NB4 (cell line): ENCODE measurements around the gene CASP10.
A peak's percentile ranks its signal among the peaks of the same experiment; 100 is the strongest.
"Not testable (repeated sequence)": the region's sequence is repeated elsewhere in the genome, so short reads cannot be mapped to it uniquely, and the experiment has no call there.

Experiments used
- DNase-seq: peaks from one replicate; pipeline ENCODE4 v3.0.0; 2010; ENCODE audit warnings: low read depth
- H3K4me3 ChIP-seq: one replicate; pipeline ENCODE4 v1.5.1; 2011; ENCODE audit warnings: mild to moderate bottlenecking, low read depth, low read length, moderate library complexity
- CTCF ChIP-seq: IDR thresholded peaks from one replicate; pipeline ENCODE4 v1.5.1; 2012; ENCODE audit warnings: low read depth, low read length
- MAX ChIP-seq: IDR thresholded peaks from 2 replicates; pipeline ENCODE4 v1.6.1; 2011; ENCODE audit warnings: low read depth, low read length
- MYC ChIP-seq: IDR thresholded peaks from 2 replicates; pipeline ENCODE4 v1.6.1; 2011; ENCODE audit warnings: low read depth, low read length
- POLR2A ChIP-seq: IDR thresholded peaks from 2 replicates; pipeline ENCODE4 v1.6.1; 2011; ENCODE audit warnings: mild to moderate bottlenecking; ENCODE audit not compliant: insufficient read length; ENCODE audit errors: extremely low read depth

Gene CASP10

GRCh38 chr2:201237486-201238123 lies 54.7 kb downstream of the CASP10 start:
- TF ChIP-seq POLR2A: no peak
- 0 out of 2 replicates have a peak, but pooled peaks have one; percentile 5 for TF ChIP-seq MAX
- peak; percentile 64 for DNase-seq
- no peak overlapping the region for H3K4me3 ChIP-seq

GRCh38 chr2:201239167-201239935 lies 56.4 kb downstream of the CASP10 start:
- not testable (repeated sequence) for H3K4me3 ChIP-seq, DNase-seq

- DNase-seq: no peak
- TF ChIP-seq MAX (no peak), POLR2A (no peak), CTCF (no peak), MYC (no peak)
- H3K4me3 ChIP-seq: no peak overlapping the region
These were observed 59.8 kb downstream of the CASP10 start for GRCh38 chr2:201242571-201243277.

- no peak overlapping the region for H3K4me3 ChIP-seq
- TF ChIP-seq MAX (no peak), CTCF (no peak), MYC (no peak), POLR2A (no peak)
- no peak for DNase-seq
These were observed 61.9 kb downstream of the CASP10 start for GRCh38 chr2:201244829-201245228.

GRCh38 chr2:201246280-201246679 lies 63.3 kb downstream of the CASP10 start:
- TF ChIP-seq CTCF (no peak), MYC (no peak), POLR2A (no peak), MAX (no peak)
- no peak for DNase-seq
- no peak overlapping the region for H3K4me3 ChIP-seq

DNA sequence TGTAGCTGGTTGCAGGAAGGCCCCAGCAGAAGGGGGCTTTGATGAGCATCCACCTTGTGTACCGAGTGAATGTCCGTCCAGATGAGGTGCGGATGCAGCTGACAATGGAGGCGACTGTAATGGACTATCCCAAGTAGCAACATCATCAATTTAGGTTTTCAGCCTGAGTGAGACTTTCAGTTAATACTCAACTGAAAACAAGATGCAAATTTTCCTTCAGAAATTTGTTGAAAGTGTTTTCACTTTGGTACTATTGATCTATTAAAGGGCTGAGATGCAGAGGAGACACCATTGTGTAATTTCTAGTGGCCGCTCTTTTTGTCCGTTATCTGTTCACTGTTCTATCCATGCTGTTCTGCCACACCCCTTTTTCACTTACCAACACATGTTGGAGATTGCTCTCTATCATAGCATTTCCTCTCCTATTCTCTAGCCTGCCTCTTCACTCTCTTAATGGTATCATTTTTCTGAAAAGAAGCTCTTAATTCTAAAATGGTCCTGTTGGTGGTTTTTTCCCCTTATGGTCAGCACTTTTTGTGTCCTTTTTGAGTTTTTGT lies 65.4 kb downstream of the CASP10 start:
- DNase-seq: no peak
- no peak overlapping the region for H3K4me3 ChIP-seq
- TF ChIP-seq CTCF (no peak), POLR2A (no peak), MAX (no peak), MYC (no peak)
